Bronchial epithelial cell (primary cell): Measurements from ENCODE around the gene AKAP6. TPM values are rescaled to one million over a fixed set of nuclear protein-coding genes. Genes with fewer than 3 reads are reported as not detected.

Experiments used
- DNase-seq: peaks from one replicate; pipeline ENCODE4 v3.0.0-alpha.2; 2010; ENCODE audit warnings: low read depth
- FAIRE-seq: peaks from 2 replicates; lab custom pipeline; 2011; peaks lifted over from hg19 to GRCh38; lab: Jason Lieb, UNC
- H3K27me3 ChIP-seq: 2 replicates; pipeline ENCODE4 v1.5.1; 2011; ENCODE audit warnings: low read length; ENCODE audit not compliant: control insufficient read depth, insufficient read depth
- H3K36me3 ChIP-seq: 2 replicates; pipeline ENCODE4 v1.5.1; 2011; ENCODE audit warnings: low read length; ENCODE audit not compliant: control insufficient read depth, insufficient read depth
- H3K4me3 ChIP-seq: 2 replicates; pipeline ENCODE4 v1.5.1; 2011; ENCODE audit warnings: mild to moderate bottlenecking, low read depth, low read length, control low read depth
- total RNA-seq: library from RNA; depleted of rRNA; stranded (reverse); fragments of >200 nt; gene quantifications from 2 replicates; pipeline ENCODE4 v1.2.1, GENCODE V29; 2014
- TF ChIP-seq, protein P1 (sequence below): IDR thresholded peaks from 2 replicates; pipeline ENCODE4 v1.5.1; 2011; ENCODE audit warnings: mild to moderate bottlenecking, moderate library complexity, low read length, control low read depth, inconsistent platforms; ENCODE audit not compliant: insufficient read depth, severe bottlenecking

The AKAP6 gene
- total RNA-seq, 1 donor from 2014 or later: 4.2 TPM

DNA sequence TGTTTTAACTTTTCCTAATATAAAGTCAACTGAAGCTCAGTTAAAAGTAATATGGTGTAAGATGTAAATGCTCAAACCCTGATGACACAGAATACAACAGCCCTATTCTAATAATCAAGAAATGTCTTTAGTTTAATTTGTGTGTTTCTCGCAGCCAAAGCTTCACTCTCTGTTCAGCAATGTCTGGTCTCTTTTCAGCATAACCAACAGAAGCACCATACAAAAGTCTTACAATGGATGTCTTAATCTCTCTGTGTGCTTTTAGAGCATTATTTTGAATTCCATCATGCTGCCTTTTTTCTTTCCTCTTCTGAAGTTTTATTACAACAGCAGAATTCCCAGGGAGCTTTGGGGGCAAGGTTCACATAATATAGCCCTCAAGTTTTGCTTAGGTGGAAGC lies 399.4 kb downstream of the AKAP6 start:
- Histone ChIP-seq H3K27me3 (no peaks in the 10 kb centered on the region), H3K36me3 (no peaks in the 10 kb centered on the region), H3K4me3 (no peak overlapping the region)
- no peak for DNase-seq
- TF ChIP-seq, protein P1, sequence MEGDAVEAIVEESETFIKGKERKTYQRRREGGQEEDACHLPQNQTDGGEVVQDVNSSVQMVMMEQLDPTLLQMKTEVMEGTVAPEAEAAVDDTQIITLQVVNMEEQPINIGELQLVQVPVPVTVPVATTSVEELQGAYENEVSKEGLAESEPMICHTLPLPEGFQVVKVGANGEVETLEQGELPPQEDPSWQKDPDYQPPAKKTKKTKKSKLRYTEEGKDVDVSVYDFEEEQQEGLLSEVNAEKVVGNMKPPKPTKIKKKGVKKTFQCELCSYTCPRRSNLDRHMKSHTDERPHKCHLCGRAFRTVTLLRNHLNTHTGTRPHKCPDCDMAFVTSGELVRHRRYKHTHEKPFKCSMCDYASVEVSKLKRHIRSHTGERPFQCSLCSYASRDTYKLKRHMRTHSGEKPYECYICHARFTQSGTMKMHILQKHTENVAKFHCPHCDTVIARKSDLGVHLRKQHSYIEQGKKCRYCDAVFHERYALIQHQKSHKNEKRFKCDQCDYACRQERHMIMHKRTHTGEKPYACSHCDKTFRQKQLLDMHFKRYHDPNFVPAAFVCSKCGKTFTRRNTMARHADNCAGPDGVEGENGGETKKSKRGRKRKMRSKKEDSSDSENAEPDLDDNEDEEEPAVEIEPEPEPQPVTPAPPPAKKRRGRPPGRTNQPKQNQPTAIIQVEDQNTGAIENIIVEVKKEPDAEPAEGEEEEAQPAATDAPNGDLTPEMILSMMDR: no peak
- no peak for FAIRE-seq

DNA sequence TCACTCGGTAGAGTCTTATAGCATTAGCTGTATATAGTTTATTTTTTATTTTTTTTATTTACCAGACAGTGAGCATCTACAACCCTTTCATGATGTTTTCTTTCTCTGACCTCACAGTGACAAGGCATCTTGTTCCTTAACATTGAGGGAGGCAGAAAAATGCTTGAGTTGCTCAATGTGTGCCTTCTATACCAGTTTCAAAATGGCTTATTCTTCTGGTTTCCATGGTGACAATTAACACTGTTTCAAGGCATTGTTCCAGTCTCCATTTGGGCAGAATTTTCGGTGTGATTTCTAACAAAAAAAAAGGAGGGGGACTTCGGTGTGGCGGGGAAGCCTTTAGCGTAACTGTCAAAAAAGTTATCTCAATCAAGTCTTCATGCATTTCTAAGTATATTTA lies 399.9 kb downstream of the AKAP6 start:
- DNase-seq (no peak), FAIRE-seq (no peak)
- H3K27me3 ChIP-seq: no peaks in the 10 kb centered on the region
- H3K36me3 ChIP-seq: no peaks in the 10 kb centered on the region
- H3K4me3 ChIP-seq: no peak overlapping the region
- TF ChIP-seq, protein P1: no peak

DNA sequence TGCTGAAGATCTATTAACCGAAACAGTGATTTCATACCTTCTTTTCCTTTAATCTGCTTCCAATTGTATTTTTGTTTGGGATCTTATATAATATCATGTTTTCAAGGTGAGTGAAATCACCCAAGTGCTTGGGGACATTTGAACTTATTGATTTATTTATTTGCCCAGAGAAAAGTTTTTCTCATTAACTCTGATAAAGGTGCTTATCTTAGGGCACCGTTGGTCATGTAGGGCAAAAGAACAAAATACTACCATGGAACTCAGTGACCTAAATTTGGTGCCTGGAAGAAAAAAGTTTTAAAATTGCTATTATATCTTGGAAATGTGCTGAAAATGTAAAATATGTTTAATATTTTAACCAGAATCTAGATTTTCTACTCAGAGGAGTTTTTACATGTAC lies 402.2 kb downstream of the AKAP6 start:
- TF ChIP-seq, protein P1: no peak
- Histone ChIP-seq H3K27me3 (no peaks in the 10 kb centered on the region), H3K4me3 (no peak overlapping the region), H3K36me3 (no peaks in the 10 kb centered on the region)
- FAIRE-seq: no peak
- DNase-seq: no peak

DNA sequence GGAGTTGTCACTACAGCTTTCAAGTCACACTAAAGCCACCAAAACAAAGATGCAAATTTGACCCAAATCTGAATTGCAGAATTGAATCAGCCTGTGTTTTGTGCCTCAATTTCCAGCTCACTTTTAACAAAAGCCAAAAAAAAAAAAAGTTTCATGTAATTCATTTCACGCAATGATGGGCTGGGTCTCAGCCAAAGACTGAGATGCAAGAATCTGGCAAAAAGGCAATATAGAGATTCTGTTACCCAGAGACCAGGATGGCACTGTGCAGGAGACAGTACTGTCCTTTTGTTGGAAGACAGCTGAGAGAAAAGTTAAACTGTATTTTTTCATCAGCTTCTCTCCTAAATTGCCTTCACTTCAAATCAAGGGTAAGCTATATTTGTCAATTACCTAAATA lies 403.9 kb downstream of the AKAP6 start:
- Histone ChIP-seq H3K4me3 (no peak overlapping the region), H3K27me3 (no peaks in the 10 kb centered on the region), H3K36me3 (no peaks in the 10 kb centered on the region)
- no peak for FAIRE-seq
- TF ChIP-seq, protein P1: no peak
- no peak for DNase-seq

DNA sequence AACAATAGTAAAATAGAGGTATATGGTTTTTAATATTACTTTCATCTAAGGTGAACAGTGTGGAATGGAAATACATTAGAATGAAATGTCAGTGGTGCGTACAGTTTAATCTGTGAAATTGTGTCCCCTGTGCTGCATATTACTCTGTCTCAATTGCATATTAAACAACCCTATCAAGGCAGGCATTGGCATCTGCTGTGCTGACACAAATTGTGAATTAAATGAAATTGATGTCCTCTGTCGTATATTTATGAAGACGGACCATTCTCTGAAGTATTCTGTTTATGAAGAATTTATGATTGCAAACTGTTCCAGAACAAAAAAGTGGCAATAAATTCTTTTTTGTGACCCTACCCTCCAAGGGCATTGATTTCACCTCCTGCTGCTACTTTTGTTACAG lies 405.2 kb downstream of the AKAP6 start:
- TF ChIP-seq, protein P1: no peak
- Histone ChIP-seq H3K4me3 (no peak overlapping the region), H3K36me3 (no peaks in the 10 kb centered on the region), H3K27me3 (no peaks in the 10 kb centered on the region)
- DNase-seq (no peak), FAIRE-seq (no peak)

DNA sequence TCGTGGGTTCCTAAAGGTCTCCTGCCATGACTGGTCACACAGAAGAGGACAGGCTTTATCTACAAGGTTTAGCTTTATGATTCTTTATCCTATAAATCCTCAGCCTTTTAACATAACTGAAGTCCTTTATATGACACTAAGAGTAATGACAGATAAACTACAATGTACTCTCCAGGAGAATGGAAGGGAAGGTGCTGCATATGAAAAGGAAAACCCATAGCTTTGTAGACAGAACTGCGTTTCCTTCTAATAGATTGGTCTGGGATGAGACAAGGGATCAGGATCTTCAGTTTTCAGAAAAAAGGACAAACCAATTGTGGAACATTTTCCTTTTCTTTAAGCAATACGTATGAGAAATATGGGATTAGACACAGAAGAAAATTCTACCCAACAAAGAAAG lies 408.5 kb downstream of the AKAP6 start:
- no peak for FAIRE-seq

More for the DNA sequence above, 408.5 kb downstream of the AKAP6 start:
- TF ChIP-seq, protein P1: no peak
- Histone ChIP-seq H3K36me3 (no peaks in the 10 kb centered on the region), H3K27me3 (no peaks in the 10 kb centered on the region), H3K4me3 (no peak overlapping the region)
- no peak for DNase-seq
